ENCODE results near the gene P2RX2. TPM values are rescaled to one million over a fixed set of nuclear protein-coding genes. Genes with fewer than 3 reads are reported as not detected.

P2RX2 gene
- total RNA-seq, 6 donors from 2014 or later: 0.27 to 4.4 (median 1.00) TPM; not detected in 2

DNA sequence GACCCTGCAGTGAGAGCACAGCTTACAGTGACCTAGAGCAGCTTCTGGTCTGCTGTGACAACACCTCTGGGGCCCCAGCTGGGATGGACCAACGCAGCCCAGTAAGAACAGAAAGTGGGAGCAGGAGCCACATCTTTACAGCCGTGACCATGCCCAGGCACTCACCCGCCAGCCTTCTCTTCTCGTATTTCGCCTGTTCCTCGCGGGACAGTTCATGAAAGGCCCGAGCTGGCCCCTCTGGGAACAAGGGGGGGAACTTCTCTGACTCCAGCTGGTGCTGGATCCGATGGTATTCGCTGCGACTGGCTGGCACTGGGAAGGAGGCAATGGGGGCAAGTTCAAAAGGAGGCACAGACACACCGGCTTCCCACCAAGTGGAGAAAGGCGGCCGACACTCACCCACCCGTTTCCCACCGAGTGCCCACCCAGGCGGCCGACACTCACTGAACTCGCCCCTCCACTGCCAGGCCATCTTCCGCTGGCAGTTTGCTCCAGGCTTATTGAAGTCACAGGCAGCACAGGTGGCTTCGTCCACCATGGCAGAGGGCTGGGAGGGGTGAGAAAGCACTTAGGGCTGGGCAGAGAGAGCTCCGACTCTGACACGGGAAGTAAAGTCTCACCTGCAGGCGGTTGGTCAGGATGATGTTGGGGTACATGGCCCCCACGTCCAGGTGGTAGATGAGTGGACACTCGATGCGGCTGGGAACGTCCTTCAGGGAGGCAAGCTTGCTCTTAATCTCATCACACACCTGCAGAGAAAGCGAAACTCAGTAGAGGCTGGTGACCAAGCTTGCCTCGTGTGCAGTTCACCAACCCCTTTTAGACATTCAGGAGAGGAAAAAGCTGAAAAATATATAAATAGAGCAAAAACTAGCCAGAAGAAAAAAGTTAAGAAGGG, 49.9 kb downstream of the P2RX2 start:
- WGBS, 2 donors: 96 to 97% methylated on average over 22 to 30 of the region's 30 CpGs
- Histone ChIP-seq H3K4me1 (no peaks in the 10 kb centered on the region), H3K9me3 (no peaks in the 10 kb centered on the region), H3K27ac (no peak overlapping the region), H3K4me3 (no peak overlapping the region), H3K27me3 (no peaks in the 10 kb centered on the region), H3K36me3 (peaks cover 22 to 88% (median 69%) of the 10 kb centered on the region in 4 donors)
- DNase-seq (no peak), ATAC-seq (ENCODE audit: low FRiP score in 2 of 2) (no peak)
- TF ChIP-seq EP300 (IDR thresholded peaks at IDR 0.05) (no peak), POLR2AphosphoS5 (IDR thresholded peaks at IDR 0.05) (no peak), POLR2A (IDR thresholded peaks at IDR 0.05) (no peak)
- TF ChIP-seq, protein P1, sequence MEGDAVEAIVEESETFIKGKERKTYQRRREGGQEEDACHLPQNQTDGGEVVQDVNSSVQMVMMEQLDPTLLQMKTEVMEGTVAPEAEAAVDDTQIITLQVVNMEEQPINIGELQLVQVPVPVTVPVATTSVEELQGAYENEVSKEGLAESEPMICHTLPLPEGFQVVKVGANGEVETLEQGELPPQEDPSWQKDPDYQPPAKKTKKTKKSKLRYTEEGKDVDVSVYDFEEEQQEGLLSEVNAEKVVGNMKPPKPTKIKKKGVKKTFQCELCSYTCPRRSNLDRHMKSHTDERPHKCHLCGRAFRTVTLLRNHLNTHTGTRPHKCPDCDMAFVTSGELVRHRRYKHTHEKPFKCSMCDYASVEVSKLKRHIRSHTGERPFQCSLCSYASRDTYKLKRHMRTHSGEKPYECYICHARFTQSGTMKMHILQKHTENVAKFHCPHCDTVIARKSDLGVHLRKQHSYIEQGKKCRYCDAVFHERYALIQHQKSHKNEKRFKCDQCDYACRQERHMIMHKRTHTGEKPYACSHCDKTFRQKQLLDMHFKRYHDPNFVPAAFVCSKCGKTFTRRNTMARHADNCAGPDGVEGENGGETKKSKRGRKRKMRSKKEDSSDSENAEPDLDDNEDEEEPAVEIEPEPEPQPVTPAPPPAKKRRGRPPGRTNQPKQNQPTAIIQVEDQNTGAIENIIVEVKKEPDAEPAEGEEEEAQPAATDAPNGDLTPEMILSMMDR (IDR thresholded peaks at IDR 0.05): no peak

DNA sequence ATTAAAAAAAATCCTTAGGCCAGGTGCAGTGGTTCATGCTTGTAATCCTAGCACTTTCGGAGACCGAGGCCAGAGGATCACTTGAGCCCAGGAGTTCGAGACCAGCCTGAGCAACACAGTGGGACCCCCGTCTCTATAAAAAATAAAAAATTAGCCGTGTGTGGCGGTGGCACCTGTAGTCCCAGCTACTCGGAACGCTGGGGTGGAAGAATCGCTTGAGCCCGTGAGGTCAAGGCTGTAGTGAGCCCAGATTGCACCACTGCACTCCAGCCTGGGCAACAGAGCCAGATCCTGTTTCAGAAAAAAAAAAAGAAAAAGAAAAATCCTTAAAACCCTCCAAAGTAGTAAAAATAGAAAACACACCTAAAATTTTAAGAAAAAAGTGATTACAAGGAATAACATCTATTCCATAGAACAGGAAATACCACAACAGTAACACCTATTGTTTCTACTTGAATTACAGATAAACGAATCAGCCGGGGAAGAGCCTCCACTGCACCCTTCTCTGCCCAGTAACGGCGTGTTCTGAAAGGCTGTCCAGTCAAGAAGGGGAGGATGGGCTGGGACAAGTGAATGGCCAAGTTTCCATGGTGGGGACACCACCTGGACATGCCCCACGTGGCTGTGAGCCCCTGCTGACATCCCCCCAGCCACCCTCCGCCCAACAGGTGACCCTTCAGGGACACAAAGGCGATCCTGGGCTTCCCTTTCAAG, 50.7 kb downstream of the P2RX2 start:
- no peak for ATAC-seq (ENCODE audit: low FRiP score in 2 of 2)
- Histone ChIP-seq H3K4me1 (no peaks in the 10 kb centered on the region), H3K9me3 (no peaks in the 10 kb centered on the region), H3K27me3 (no peaks in the 10 kb centered on the region), H3K4me3 (no peak overlapping the region), H3K36me3 (peaks cover 19 to 85% (median 62%) of the 10 kb centered on the region in 4 donors), H3K27ac (no peak overlapping the region)
- TF ChIP-seq, protein P1 (IDR thresholded peaks at IDR 0.05): no peak
- TF ChIP-seq POLR2A (IDR thresholded peaks at IDR 0.05): no peak
- TF ChIP-seq EP300 (IDR thresholded peaks at IDR 0.05): no peak
- TF ChIP-seq POLR2AphosphoS5 (IDR thresholded peaks at IDR 0.05): no peak
- no peak for DNase-seq
- WGBS, 2 donors: 84 to 87% methylated on average over 17 of the region's 17 CpGs

Small RNA genes lying within 50 kb of the gene (small RNA-seq; reads per million reads assigned to genes)
- 0 to 0.07 (median 0) reads per million in 4 donors for gene MIR6763

Other genes with a start within 250 kb of the P2RX2 start
- 10 to 100 TPM; 16.0 to 53.0 (median 44.1) TPM for gene FBRSL1, start 128.6 kb upstream of the P2RX2 start, total RNA-seq
- 1 to 10 TPM in 1 of 6 donors, under 1 TPM in 1, not detected in 4; 0.92 to 3.7 TPM for gene LRCOL1, start 8.2 kb upstream of the P2RX2 start, total RNA-seq
- gene POLE, start 68.6 kb downstream of the P2RX2 start, total RNA-seq: 100 to 1,000 TPM in 1 of 6 donors, 10 to 100 TPM in 5; 16.6 to 228 (median 26.2) TPM
- gene PXMP2, start 68.8 kb downstream of the P2RX2 start, total RNA-seq: 10 to 100 TPM; 16.8 to 41.7 (median 20.9) TPM
- 10 to 100 TPM; 16.8 to 38.6 (median 23.3) TPM for gene PGAM5, start 92.1 kb downstream of the P2RX2 start, total RNA-seq
- 100 to 1,000 TPM in 2 of 6 donors, 10 to 100 TPM in 4; 44.3 to 153 (median 78.0) TPM for gene ANKLE2, start 143.1 kb downstream of the P2RX2 start, total RNA-seq
- 100 to 1,000 TPM in 1 of 6 donors, 10 to 100 TPM in 5; 53.8 to 116 (median 77.9) TPM for gene GOLGA3, start 210.1 kb downstream of the P2RX2 start, total RNA-seq

All from upper lobe of left lung (tissue), 6 donors.